ENCODE data around the gene MRPL27. TPM values are rescaled to one million over a fixed set of nuclear protein-coding genes. Genes with fewer than 3 reads are reported as not detected.

MRPL27 gene
- 100 to 1,000 TPM in 3 of 9 donors, 10 to 100 TPM in 6; 75.0 to 159 (median 93.4) TPM for total RNA-seq
- polyA plus RNA-seq = 100 to 1,000 TPM in 2 of 3 donors, 10 to 100 TPM in 1; 96.4 to 287 (median 159) TPM
- long read RNA-seq, donor 1, transcript MRPL27-201 (4 exons, 716 nt) = major isoform, 67 of 91 reads
- long read RNA-seq, donor 1, partial matches to known transcripts = 23 of 91 reads
- long read RNA-seq, donor 1, other reads (novel, unspliced or antisense) = 0 of 91 reads
- long read RNA-seq, donor 2, transcript MRPL27-201 (4 exons, 716 nt) = major isoform, 44 of 57 reads
- long read RNA-seq, donor 2, partial matches to known transcripts = 11 of 57 reads
- long read RNA-seq, donor 2, other reads (novel, unspliced or antisense) = 0 of 57 reads
- long read RNA-seq, donor 3, transcript MRPL27-201 (4 exons, 716 nt) = major isoform, 43 of 51 reads
- long read RNA-seq, donor 3, partial matches to known transcripts = 7 of 51 reads
- long read RNA-seq, donor 3, other reads (novel, unspliced or antisense) = 0 of 51 reads
- long read RNA-seq, donor 4, transcript MRPL27-201 (4 exons, 716 nt) = major isoform, 115 of 118 reads
- long read RNA-seq, donor 4, partial matches to known transcripts = 0 of 118 reads
- long read RNA-seq, donor 4, other reads (novel, unspliced or antisense) = 3 of 118 reads
- long read RNA-seq, donor 5, transcript MRPL27-201 (4 exons, 716 nt) = major isoform, 90 of 96 reads
- long read RNA-seq, donor 5, partial matches to known transcripts = 0 of 96 reads
- long read RNA-seq, donor 5, other reads (novel, unspliced or antisense) = 1 of 96 reads
- long read RNA-seq, donor 6, transcript MRPL27-201 (4 exons, 716 nt) = major isoform, 81 of 91 reads
- long read RNA-seq, donor 6, transcript MRPL27-202 (3 exons, 2,441 nt) = minor isoform, 5 of 91 reads
- long read RNA-seq, donor 6, partial matches to known transcripts = 2 of 91 reads
- long read RNA-seq, donor 6, other reads (novel, unspliced or antisense) = 2 of 91 reads
- long read RNA-seq, donor 7, transcript MRPL27-201 (4 exons, 716 nt) = major isoform, 45 of 69 reads
- long read RNA-seq, donor 7, partial matches to known transcripts = 22 of 69 reads
- long read RNA-seq, donor 7, other reads (novel, unspliced or antisense) = 0 of 69 reads
- long read RNA-seq, donor 8, transcript MRPL27-201 (4 exons, 716 nt) = major isoform, 76 of 108 reads
- long read RNA-seq, donor 8, partial matches to known transcripts = 26 of 108 reads
- long read RNA-seq, donor 8, other reads (novel, unspliced or antisense) = 0 of 108 reads
- long read RNA-seq, donor 9, transcript MRPL27-201 (4 exons, 716 nt) = major isoform, 56 of 61 reads
- long read RNA-seq, donor 9, partial matches to known transcripts = 5 of 61 reads
- long read RNA-seq, donor 9, other reads (novel, unspliced or antisense) = 0 of 61 reads
- long read RNA-seq, donor 10, transcript MRPL27-201 (4 exons, 716 nt) = major isoform, 36 of 43 reads
- long read RNA-seq, donor 10, partial matches to known transcripts = 6 of 43 reads
- long read RNA-seq, donor 10, other reads (novel, unspliced or antisense) = 0 of 43 reads

GRCh38 chr17:50372758-50373556 lies at the start of gene MRPL27, which contains the start of gene EME1:
TSS of gene MRPL27 (minus strand) at chr17:50373184. CDS start at chr17:50373170, 14 bp downstream.
TSS of gene EME1 (plus strand) at chr17:50373229. CDS start at chr17:50375209, 1,980 bp downstream.
- peak within 1 kb of the TSS; percentile 67 to 86 (median 77) for H3K4me3 ChIP-seq
- TF ChIP-seq POLR2A (IDR thresholded peaks at IDR 0.05) (peak; percentile 24 to 36), CTCF (IDR thresholded peaks at IDR 0.05) (no peak)
- no peaks in the 10 kb centered on the region for H3K27me3 ChIP-seq
- H3K27ac ChIP-seq = peak within 1 kb of the TSS; percentile 79 to 99 (median 93)
- peaks cover 0 to 29% of the 10 kb centered on the region in 2 donors for H3K36me3 ChIP-seq (replicated peaks in 1 of 2)
- intact Hi-C loops (cut with DNase I) = no loop called here
- H3K4me1 ChIP-seq (replicated peaks in 1 of 2) = peaks cover 6 to 17% of the 10 kb centered on the region in 2 donors
- no peaks in the 10 kb centered on the region for H3K9me3 ChIP-seq (replicated peaks in 1 of 3)
- 1 to 2% (median 2%) methylated on average over 28 to 42 of the region's 42 CpGs for WGBS, 4 donors
- DNase-seq = peak; percentile 77 to 91 (median 85)

GRCh38 chr17:50422738-50423137 lies 49.8 kb upstream of the MRPL27 start:
- no peak overlapping the region for H3K27ac ChIP-seq
- H3K4me1 ChIP-seq (replicated peaks in 1 of 2) = peaks cover 7 to 40% of the 10 kb centered on the region in 2 donors
- no peaks in the 10 kb centered on the region for H3K36me3 ChIP-seq (replicated peaks in 1 of 2)
- DNase-seq = no peak
- 94 to 100% (median 97%) methylated on average over 2 of the region's 2 CpGs for WGBS, 4 donors
- H3K27me3 ChIP-seq = no peaks in the 10 kb centered on the region
- intact Hi-C loops (cut with DNase I) = no loop called here
- H3K4me3 ChIP-seq = no peak overlapping the region
- no peaks in the 10 kb centered on the region for H3K9me3 ChIP-seq (replicated peaks in 1 of 3)
- no peak for TF ChIP-seq POLR2A (IDR thresholded peaks at IDR 0.05)
- no peak for TF ChIP-seq CTCF (IDR thresholded peaks at IDR 0.05)

GRCh38 chr17:50421308-50422051 lies 48.5 kb upstream of the MRPL27 start:
- intact Hi-C loops (cut with DNase I) = no loop called here
- DNase-seq = no peak
- Histone ChIP-seq H3K27ac (peak overlapping the region; percentile 54 to 81 (median 68)), H3K9me3 (replicated peaks in 1 of 3) (no peaks in the 10 kb centered on the region), H3K27me3 (no peaks in the 10 kb centered on the region), H3K36me3 (replicated peaks in 1 of 2) (no peaks in the 10 kb centered on the region), H3K4me1 (replicated peaks in 1 of 2) (peaks cover 0 to 27% of the 10 kb centered on the region in 2 donors), H3K4me3 (peak overlapping the region in 2 of 4 donors; percentile 19 to 38)
- TF ChIP-seq CTCF (IDR thresholded peaks at IDR 0.05) (no peak), POLR2A (IDR thresholded peaks at IDR 0.05) (no peak)
- 27 to 35% (median 31%) methylated on average over 3 of the region's 3 CpGs for WGBS, 4 donors

Data from adrenal gland (tissue), 19 donors.